T-helper 22 cell (primary cell): ENCODE measurements around the gene ARL8A.
A peak's percentile ranks its signal among the peaks of the same experiment; 100 is the strongest.
"Not testable (repeated sequence)": the region's sequence is repeated elsewhere in the genome, so short reads cannot be mapped to it uniquely, and the experiment has no call there.

Experiments
- DNase-seq: peaks from one replicate; pipeline ENCODE4 v3.0.0-alpha.2; 2020; ENCODE audit warnings: low read depth

Gene ARL8A

GRCh38 chr1:202144402-202145067 lies at the start of gene ARL8A:
TSS of gene ARL8A (minus strand) at chr1:202144737. CDS start at chr1:202144572, 165 bp downstream.
- DNase-seq, result peak; percentile 53

GRCh38 chr1:202194328-202194648 lies 49.8 kb upstream of the ARL8A start:
- DNase-seq, result no peak

GRCh38 chr1:202193614-202194327 lies 49.2 kb upstream of the ARL8A start, which contains the start of gene LGR6:
TSS of gene LGR6 (plus strand) at chr1:202193799. CDS start at chr1:202193990, 191 bp downstream.
- no peak for DNase-seq

GRCh38 chr1:202192770-202193613 lies 48.5 kb upstream of the ARL8A start:
- DNase-seq, result peak; percentile 13

GRCh38 chr1:202191391-202191790 lies 46.9 kb upstream of the ARL8A start:
- not testable (repeated sequence) for DNase-seq

- no peak for DNase-seq
Measured at GRCh38 chr1:202189918-202190715, 45.6 kb upstream of the ARL8A start.

GRCh38 chr1:202189001-202189790 lies 44.7 kb upstream of the ARL8A start:
- DNase-seq, result peak; percentile 44

- DNase-seq, result no peak
Measured at GRCh38 chr1:202187697-202188407, 43.3 kb upstream of the ARL8A start.

- DNase-seq, result no peak
Measured at GRCh38 chr1:202187041-202187671, 42.6 kb upstream of the ARL8A start.

- no peak for DNase-seq
Measured at GRCh38 chr1:202186327-202186726, 41.8 kb upstream of the ARL8A start.

- DNase-seq, result peak; percentile 40
Measured at GRCh38 chr1:202184750-202185460, 40.4 kb upstream of the ARL8A start.

GRCh38 chr1:202182040-202182877 lies 37.7 kb upstream of the ARL8A start:
- DNase-seq, result no peak

GRCh38 chr1:202181586-202181985 lies 37.0 kb upstream of the ARL8A start:
- no peak for DNase-seq

GRCh38 chr1:202180751-202181139 lies 36.2 kb upstream of the ARL8A start:
- not testable (repeated sequence) for DNase-seq

GRCh38 chr1:202179828-202180750 lies 35.6 kb upstream of the ARL8A start:
- DNase-seq, result no peak

GRCh38 chr1:202176949-202177927 lies 32.7 kb upstream of the ARL8A start:
- DNase-seq, result no peak
